Activated T-cell treated with anti-CD3 and anti-CD28 coated beads, Interleukin-2, amount 50 U/mL, for 72 hours (primary cell): ENCODE measurements around the gene BICDL1. TPM values are rescaled to one million over a fixed set of nuclear protein-coding genes. Genes with fewer than 3 reads are reported as not detected.
A peak's percentile ranks its signal among the peaks of the same experiment; 100 is the strongest.

ENCODE experiments used
- ATAC-seq, 2 donors: fragments of 150-1000 bp; cut with Tn5 transposase; replicated peaks in 1 of 2; 2 replicates each; pipeline ENCODE4 v1.10.0; 2021; ENCODE audit warnings: moderate library complexity in 2 of 2, mild to moderate bottlenecking in 1 of 2
- DNase-seq, 2 donors: peaks; one replicate each; pipeline ENCODE4 v3.0.0; 2021 to 2022; ENCODE audit warnings: mixed read lengths in 1 of 2
- H3K27ac Mint-ChIP-seq: one replicate; pipeline ENCODE4 v1.8.0; 2022; ENCODE audit warnings: mild to moderate bottlenecking, moderate library complexity, mixed read lengths
- H3K27me3 Mint-ChIP-seq: one replicate; pipeline ENCODE4 v1.8.0; 2022; ENCODE audit warnings: low read depth, mixed read lengths
- H3K36me3 Mint-ChIP-seq, 2 donors: one replicate each; pipeline ENCODE4 v1.8.0; 2022; ENCODE audit warnings: mixed read lengths in 2 of 2, mild to moderate bottlenecking in 1 of 2; ENCODE audit not compliant: insufficient read depth in 2 of 2
- H3K4me1 Mint-ChIP-seq: one replicate; pipeline ENCODE4 v1.8.0; 2022; ENCODE audit warnings: low read depth, mixed read lengths
- H3K4me3 Mint-ChIP-seq, 2 donors: one replicate each; pipeline ENCODE4 v1.8.0; 2022; ENCODE audit warnings: mild to moderate bottlenecking in 2 of 2, mixed read lengths in 2 of 2, moderate library complexity in 2 of 2
- H3K9me3 Mint-ChIP-seq, 2 donors: one replicate each; pipeline ENCODE4 v1.8.0; 2022; ENCODE audit warnings: mixed read lengths in 2 of 2
- total RNA-seq, 2 donors: library from RNA; stranded (reverse); gene quantifications; one replicate each; pipeline ENCODE4 v1.2.3, GENCODE V29; 2022

Gene BICDL1
- total RNA-seq, 2 donors from 2014 or later, result 154 to 180 TPM

DNA sequence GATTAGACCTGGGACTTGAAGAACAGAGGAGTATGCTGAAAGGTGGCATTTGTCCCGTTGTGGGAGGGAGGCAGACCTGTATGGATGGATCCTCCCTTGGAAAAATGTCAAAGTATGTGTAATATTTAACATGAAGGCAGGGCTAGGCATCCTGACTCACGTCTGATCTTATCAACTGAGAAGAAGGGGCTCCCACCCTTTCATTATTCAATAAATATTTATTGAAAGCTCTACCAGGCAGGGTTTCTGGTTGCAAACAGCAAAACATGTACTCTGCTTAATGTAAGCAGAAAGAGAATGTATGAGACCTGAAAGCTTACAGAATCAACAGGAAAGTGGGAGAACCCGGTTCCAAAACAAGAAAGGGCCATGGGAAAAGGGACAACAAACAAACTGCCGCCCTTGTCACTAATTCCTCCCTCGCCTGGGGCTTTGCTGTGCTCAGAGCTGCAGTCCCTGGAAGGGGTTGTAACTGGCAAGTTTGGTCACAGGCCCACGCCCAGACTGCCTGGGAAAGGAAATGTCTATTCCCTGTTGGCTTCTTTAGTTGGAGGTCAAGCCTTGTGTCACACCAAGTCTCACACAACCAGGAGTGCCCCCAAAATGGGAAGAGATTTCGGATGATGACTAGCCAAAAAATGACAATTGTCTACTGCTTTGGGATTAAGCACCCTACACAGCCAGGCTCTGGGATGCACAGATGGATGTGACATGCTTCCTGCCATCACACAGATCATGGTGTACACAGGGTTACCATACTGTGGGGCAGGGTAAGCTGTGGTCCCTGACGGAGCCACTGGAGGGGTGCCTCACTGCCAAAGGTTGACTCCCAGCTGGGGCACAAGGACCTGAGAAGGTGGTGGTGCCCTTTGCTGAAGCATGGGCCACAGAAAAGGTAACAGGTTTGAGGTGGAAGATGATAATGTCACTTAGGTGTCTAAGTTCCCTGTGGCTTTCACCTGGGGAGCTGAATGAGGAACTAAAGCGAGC, 90.7 kb downstream of the BICDL1 start:
- H3K27me3 Mint-ChIP-seq, result no peaks in the 10 kb centered on the region
- H3K4me1 Mint-ChIP-seq, result peaks cover 19% of the 10 kb centered on the region
- H3K9me3 Mint-ChIP-seq, result no peaks in the 10 kb centered on the region
- H3K4me3 Mint-ChIP-seq, result no peak overlapping the region
- H3K36me3 Mint-ChIP-seq, result peaks cover 5 to 30% of the 10 kb centered on the region in 2 donors
- no peak for DNase-seq
- no peak for ATAC-seq
- peak overlapping the region; percentile 33 for H3K27ac Mint-ChIP-seq

DNA sequence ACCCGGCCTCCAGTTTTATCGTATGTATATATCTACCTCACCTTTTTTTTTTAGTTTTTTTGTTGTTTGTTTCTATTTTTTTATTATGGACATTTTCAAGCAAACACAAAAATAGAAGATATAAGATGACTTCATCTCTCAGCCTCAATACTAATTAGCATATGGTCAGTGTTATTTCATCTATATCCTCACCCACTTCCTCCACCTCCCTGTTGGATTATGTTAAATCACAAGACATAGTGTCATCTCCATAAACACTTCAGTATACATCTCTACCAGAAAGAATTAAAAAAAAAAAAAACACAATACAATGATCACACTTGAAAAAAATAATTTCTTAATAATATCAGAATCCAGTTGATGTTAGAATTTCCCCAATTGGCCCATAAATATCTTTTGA, 92.6 kb downstream of the BICDL1 start:
- Mint-ChIP-seq H3K9me3 (no peaks in the 10 kb centered on the region), H3K27ac (no peak overlapping the region), H3K4me1 (peaks cover 39% of the 10 kb centered on the region), H3K27me3 (no peaks in the 10 kb centered on the region), H3K4me3 (no peak overlapping the region), H3K36me3 (peaks cover 7 to 39% of the 10 kb centered on the region in 2 donors)
- DNase-seq (no peak), ATAC-seq (no peak)

DNA sequence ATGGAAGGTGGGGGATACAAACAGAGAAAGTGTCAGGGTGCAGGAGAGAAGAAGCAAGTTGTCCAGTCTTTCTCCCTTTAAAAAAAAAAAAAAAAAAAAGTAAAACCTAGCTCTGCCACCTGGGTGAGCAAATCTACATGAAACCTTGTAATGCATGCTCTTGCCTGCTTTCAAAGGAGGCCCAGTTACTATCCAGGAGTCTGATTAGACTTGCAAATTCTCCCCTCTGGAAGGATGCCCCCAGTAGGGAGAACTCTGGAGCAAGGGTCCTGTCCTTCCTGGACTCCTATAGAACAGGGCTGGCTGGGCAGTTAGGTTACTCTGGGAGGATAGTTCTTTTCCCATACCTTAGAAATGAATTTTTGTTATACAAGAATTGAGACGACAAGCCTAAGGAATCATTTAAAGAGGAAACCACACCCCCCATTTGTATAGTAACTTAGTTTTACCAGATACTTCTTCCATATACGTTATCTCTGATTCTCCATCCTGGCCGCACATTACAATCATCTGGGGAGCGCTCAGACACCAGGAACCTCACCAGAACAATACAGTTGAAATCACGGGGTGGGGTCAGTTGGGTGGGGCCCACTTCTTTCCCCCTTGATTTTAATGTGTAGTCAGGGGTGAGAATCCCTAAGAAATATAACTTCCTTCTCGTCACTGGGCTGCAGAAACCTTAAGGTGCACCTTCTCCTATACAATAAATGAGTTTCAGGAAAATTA, 97.0 kb downstream of the BICDL1 start:
- ATAC-seq (no peak), DNase-seq (no peak)
- H3K36me3 Mint-ChIP-seq, result peaks cover 11 to 46% of the 10 kb centered on the region in 2 donors
- H3K27me3 Mint-ChIP-seq, result no peaks in the 10 kb centered on the region
- H3K4me1 Mint-ChIP-seq, result peaks cover 50% of the 10 kb centered on the region
- H3K9me3 Mint-ChIP-seq, result no peaks in the 10 kb centered on the region
- peak overlapping the region; percentile 87 for H3K27ac Mint-ChIP-seq
- H3K4me3 Mint-ChIP-seq, result peak overlapping the region; percentile 81 to 86

GRCh38 chr12:120086801-120087621, 98.0 kb downstream of the BICDL1 start:
- Mint-ChIP-seq H3K36me3 (peaks cover 10 to 45% of the 10 kb centered on the region in 2 donors), H3K4me3 (peak overlapping the region; percentile 81 to 86), H3K4me1 (peaks cover 50% of the 10 kb centered on the region), H3K27ac (peak overlapping the region; percentile 87), H3K9me3 (no peaks in the 10 kb centered on the region), H3K27me3 (no peaks in the 10 kb centered on the region)
- peak; percentile 95 to 97 for ATAC-seq
- DNase-seq, result peak; percentile 99 to 100

DNA sequence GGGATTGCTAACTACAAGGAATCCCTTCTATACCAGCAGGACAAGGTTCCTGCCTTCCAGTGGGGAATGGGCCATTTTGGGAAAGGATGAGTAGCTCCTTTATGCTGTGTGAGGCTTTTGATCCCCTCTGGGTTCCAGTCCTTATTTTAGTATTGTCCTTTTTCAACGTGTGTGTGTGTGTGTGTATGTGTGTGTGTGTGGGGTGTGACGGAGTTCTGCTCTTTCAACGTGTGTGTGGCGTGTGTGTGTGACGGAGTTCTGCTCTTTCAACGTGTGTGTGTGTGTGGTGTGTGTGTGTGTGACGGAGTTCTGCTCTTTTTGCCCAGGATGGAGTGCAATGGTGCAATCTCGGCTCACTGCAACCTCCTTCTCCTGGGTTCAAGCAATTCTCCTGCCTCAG, 100.1 kb downstream of the BICDL1 start:
- Mint-ChIP-seq H3K36me3 (peaks cover 10 to 35% of the 10 kb centered on the region in 2 donors), H3K4me3 (no peak overlapping the region), H3K9me3 (no peaks in the 10 kb centered on the region), H3K4me1 (peaks cover 48% of the 10 kb centered on the region), H3K27me3 (no peaks in the 10 kb centered on the region), H3K27ac (no peak overlapping the region)
- no peak for ATAC-seq
- DNase-seq, result no peak

DNA sequence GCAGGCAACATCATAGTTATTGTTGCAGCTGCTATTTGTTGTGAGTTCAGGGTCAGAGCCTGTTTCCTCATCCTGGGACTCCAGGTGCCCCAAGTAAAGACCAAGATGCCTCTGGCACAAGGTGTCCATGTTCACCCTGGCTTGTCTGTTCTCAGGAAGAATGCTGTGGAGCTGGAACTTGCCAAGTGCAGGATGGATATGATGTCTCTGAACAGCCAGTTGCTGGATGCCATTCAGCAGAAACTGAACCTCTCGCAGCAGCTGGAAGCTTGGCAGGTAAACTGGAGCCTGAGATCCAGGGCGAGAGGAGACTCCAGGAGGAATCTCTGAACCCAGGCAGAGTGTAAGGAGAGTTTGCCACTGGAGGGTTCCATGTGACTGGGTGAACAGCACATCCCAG, 100.8 kb downstream of the BICDL1 start:
- Mint-ChIP-seq H3K4me1 (peaks cover 41% of the 10 kb centered on the region), H3K4me3 (no peak overlapping the region), H3K36me3 (peaks cover 8 to 31% of the 10 kb centered on the region in 2 donors), H3K27ac (no peak overlapping the region), H3K27me3 (no peaks in the 10 kb centered on the region), H3K9me3 (no peaks in the 10 kb centered on the region)
- ATAC-seq (no peak), DNase-seq (no peak)

DNA sequence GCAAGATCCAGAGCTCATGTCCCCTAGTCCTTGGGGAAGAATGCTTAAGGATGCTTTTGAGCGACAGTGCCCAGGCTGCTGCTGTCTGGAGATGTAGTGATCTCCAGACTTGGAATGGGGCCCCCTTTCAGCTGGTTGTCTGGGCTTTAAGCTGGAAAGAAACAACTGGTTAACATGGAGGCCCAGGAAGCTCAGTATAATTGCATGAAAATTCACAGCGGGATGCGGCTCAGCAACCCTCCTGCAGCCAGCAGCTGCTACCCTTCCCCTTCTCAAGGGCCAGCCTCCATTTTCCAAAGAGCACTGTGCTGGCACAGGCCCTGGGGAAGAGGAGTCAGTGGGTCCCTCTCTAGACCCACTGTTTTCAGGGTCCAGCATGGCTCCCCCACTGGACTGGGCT, 101.2 kb downstream of the BICDL1 start:
- Mint-ChIP-seq H3K36me3 (peaks cover 8 to 28% of the 10 kb centered on the region in 2 donors), H3K4me3 (no peak overlapping the region)

GRCh38 chr12:120090626-120091295, 101.7 kb downstream of the BICDL1 start:
- no peak for DNase-seq

More for the DNA sequence above, 101.2 kb downstream of the BICDL1 start:
- ATAC-seq (no peak), DNase-seq (no peak)
- H3K9me3 Mint-ChIP-seq, result no peaks in the 10 kb centered on the region
- peaks cover 37% of the 10 kb centered on the region for H3K4me1 Mint-ChIP-seq
- no peaks in the 10 kb centered on the region for H3K27me3 Mint-ChIP-seq
- no peak overlapping the region for H3K27ac Mint-ChIP-seq

DNA sequence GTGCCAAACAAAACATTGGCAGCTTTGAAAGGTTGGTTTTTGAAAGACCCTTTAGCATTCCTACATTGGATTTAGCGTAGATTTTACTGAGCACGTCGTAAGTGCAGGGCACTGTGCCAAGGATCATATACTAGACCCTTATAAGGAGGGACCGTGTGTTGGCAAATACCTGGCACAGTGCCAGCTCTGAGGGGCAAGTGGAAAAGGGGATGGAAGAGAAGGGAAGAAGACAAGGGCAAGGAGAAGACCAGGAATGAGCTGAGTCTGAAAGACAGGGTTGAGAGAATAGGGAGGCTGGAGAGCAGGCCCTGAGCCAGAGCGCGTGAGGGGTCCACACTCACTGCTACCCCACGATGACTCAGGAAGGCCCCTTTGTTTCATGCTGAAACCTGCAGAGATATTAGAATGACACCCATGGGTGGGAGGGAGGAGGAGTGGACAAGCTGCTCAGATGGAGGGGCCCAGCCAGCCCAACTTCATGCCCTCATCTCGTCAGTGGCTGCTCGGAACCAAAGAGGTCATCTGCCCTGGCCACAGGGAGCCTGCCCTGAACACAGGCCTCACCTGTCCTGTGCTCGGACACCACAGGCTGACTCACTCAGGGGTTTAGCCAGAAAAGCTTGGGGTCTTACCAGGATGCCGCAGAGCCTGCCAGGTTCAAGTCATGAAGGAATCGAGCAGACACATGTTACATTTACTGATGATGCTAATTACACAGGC, 102.5 kb downstream of the BICDL1 start:
- Mint-ChIP-seq H3K36me3 (peaks cover 8 to 22% of the 10 kb centered on the region in 2 donors), H3K27ac (peak overlapping the region; percentile 38), H3K4me1 (peaks cover 24% of the 10 kb centered on the region), H3K9me3 (no peaks in the 10 kb centered on the region), H3K27me3 (no peaks in the 10 kb centered on the region), H3K4me3 (no peak overlapping the region)
- ATAC-seq, result no peak
- DNase-seq, result no peak

More at GRCh38 chr12:120090626-120091295, 101.7 kb downstream of the BICDL1 start:
- no peak for ATAC-seq
- Mint-ChIP-seq H3K4me1 (peaks cover 32% of the 10 kb centered on the region), H3K36me3 (peaks cover 8 to 22% of the 10 kb centered on the region in 2 donors), H3K4me3 (no peak overlapping the region), H3K9me3 (no peaks in the 10 kb centered on the region), H3K27me3 (no peaks in the 10 kb centered on the region), H3K27ac (peak overlapping the region; percentile 38)

GRCh38 chr12:120092551-120093335, 103.7 kb downstream of the BICDL1 start:
- DNase-seq (no peak), ATAC-seq (peak; percentile 7 to 12)
- Mint-ChIP-seq H3K27me3 (no peaks in the 10 kb centered on the region), H3K4me3 (no peak overlapping the region), H3K27ac (peak overlapping the region; percentile 58), H3K4me1 (peaks cover 14% of the 10 kb centered on the region), H3K9me3 (no peaks in the 10 kb centered on the region), H3K36me3 (peaks cover 8 to 19% of the 10 kb centered on the region in 2 donors)

DNA sequence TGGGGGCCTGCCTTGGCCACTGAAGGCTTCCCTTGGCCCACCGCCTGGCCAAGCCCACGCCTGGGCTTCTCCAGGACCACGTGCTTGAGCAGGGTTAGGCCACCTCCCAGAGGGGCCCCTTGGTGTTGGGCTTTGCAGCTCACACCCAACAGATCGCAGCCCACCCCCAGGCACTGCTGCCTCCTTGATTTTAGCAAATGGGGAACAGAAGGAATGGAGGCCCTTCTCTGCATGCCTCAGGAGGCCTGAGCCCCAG, 104.2 kb downstream of the BICDL1 start:
- no peak for DNase-seq
- Mint-ChIP-seq H3K27me3 (no peaks in the 10 kb centered on the region), H3K4me3 (no peak overlapping the region), H3K36me3 (peaks cover 8 to 23% of the 10 kb centered on the region in 2 donors), H3K9me3 (no peaks in the 10 kb centered on the region), H3K27ac (no peak overlapping the region), H3K4me1 (peaks cover 9% of the 10 kb centered on the region)
- peak in 1 of 2 donors; percentile 9 for ATAC-seq
